HFFc6 (cell line): Measurements from ENCODE around the gene GSTM2. TPM values are rescaled to one million over a fixed set of nuclear protein-coding genes. Genes with fewer than 3 reads are reported as not detected.
A peak's percentile ranks its signal among the peaks of the same experiment; 100 is the strongest.
"Not testable (repeated sequence)": the region's sequence is repeated elsewhere in the genome, so short reads cannot be mapped to it uniquely, and the experiment has no call there.

Source experiments
- DNase-seq: peaks from one replicate; pipeline ENCODE4 v3.0.0-alpha.2; 2018
- H3K27ac Mint-ChIP-seq: 2 replicates; pipeline ENCODE4 v1.8.0; 2020; ENCODE audit warnings: mild to moderate bottlenecking, mixed read lengths
- H3K27me3 Mint-ChIP-seq: 2 replicates; pipeline ENCODE4 v1.8.0; 2021; ENCODE audit warnings: mild to moderate bottlenecking, moderate library complexity, mixed read lengths; ENCODE audit not compliant: insufficient read depth
- H3K36me3 Mint-ChIP-seq: 2 replicates; pipeline ENCODE4 v1.8.0; 2021; ENCODE audit warnings: low read depth, mixed read lengths
- H3K4me1 Mint-ChIP-seq: 2 replicates; pipeline ENCODE4 v1.8.0; 2020; ENCODE audit warnings: low read depth, mixed read lengths
- H3K4me3 Mint-ChIP-seq: 2 replicates; pipeline ENCODE4 v1.8.0; 2020; ENCODE audit warnings: mild to moderate bottlenecking, moderate library complexity, mixed read lengths
- H3K9me3 Mint-ChIP-seq: 2 replicates; pipeline ENCODE4 v1.8.0; 2020; ENCODE audit warnings: mild to moderate bottlenecking, mixed read lengths
- CTCF ChIP-seq: fragments of 200-600 bp; sonication (generic); IDR thresholded peaks from 2 replicates; pipeline ENCODE4 v1.5.0; 2021; ENCODE audit warnings: antibody characterized with exemption, mild to moderate bottlenecking
- total RNA-seq, 6 experiments: library from RNA; stranded (reverse); fragmentation: NEBNext Ultra II Directional; extraction: Animal tissue kit (Norgen Biotek cat#: 25700); gene quantifications; 2 replicates in 1 of 6; 3 replicates in 5 of 6; pipeline ENCODE4 v1.2.3, GENCODE V29; 2021

GSTM2 gene
- total RNA-seq, 6 experiments from 2014 or later, result 32.4 to 53.4 (median 46.1) TPM

DNA sequence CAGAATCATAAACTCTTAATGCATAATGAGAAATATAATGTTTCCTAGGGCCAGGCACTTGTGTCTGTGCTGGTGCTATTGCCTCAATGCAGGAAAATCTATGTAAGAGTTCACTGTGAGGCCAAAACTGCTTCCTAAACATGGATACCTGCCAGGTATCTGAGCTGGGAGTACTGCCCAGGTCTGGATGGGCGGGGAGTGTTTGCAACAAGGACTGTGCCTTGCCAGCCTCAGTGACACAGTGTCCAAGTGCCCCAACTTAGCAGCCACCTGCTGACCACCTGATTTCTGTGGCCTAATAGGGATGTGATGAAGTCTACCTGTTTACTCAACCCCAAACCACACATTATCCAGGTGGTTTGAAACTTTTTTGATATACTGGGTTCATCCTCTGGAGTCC, 17.5 kb downstream of the GSTM2 start:
- DNase-seq, H3K27me3 Mint-ChIP-seq, H3K4me1 Mint-ChIP-seq, H3K4me3 Mint-ChIP-seq, H3K27ac Mint-ChIP-seq, H3K9me3 Mint-ChIP-seq, H3K36me3 Mint-ChIP-seq: not testable (repeated sequence)

DNA sequence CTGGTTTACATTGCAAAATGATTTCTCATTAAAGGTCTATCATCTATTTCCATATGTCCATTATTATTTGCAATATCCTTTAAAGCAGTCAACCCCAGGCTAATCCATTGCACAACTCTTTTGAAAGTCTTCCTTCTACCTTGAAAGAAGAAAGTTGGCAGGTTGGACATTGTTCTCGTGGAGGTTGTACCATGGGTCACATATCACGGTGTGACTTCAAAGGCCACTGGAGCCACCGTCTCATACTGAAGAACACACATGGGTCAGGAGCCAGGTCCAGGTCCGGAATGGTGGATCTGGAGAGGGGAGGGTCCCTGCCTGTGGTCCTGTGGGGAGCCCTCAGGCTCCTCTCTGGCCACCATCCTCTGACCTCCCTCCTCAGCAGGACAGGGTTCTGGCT, 18.0 kb downstream of the GSTM2 start:
- H3K9me3 Mint-ChIP-seq, H3K27ac Mint-ChIP-seq, H3K4me1 Mint-ChIP-seq, H3K4me3 Mint-ChIP-seq, DNase-seq, H3K27me3 Mint-ChIP-seq, H3K36me3 Mint-ChIP-seq: not testable (repeated sequence)

DNA sequence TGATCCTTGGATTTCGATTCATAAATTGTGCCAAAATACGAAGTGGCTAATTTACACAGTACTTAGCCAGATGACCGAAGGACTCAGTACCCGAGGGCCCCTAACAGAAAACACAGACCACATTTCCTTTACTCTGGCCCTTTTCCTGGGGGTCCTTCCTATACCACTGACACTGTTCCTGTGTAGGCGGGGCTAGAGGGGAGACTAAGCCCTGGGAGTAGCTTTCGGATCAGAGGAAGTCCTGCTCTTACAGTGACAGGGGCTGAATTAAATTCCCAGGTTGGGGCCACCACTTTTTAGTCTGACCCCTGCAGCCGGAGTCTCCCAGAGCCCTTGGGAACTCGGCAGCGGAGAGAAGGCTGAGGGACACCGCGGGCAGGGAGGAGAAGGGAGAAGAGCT, 19.3 kb downstream of the GSTM2 start:
- not testable (repeated sequence) for H3K4me1 Mint-ChIP-seq, H3K27me3 Mint-ChIP-seq, H3K36me3 Mint-ChIP-seq, H3K9me3 Mint-ChIP-seq, DNase-seq
- Mint-ChIP-seq H3K27ac (peak overlapping the region; percentile 89), H3K4me3 (peak overlapping the region; percentile 86)

- Mint-ChIP-seq H3K9me3 (peaks cover 5% of the 10 kb centered on the region), H3K27ac (peak within 1 kb of the TSS; percentile 89), H3K36me3 (peaks cover 5% of the 10 kb centered on the region; the same call in 1 of the 2 replicates), H3K27me3 (peaks cover 6% of the 10 kb centered on the region), H3K4me1 (peaks cover 5% of the 10 kb centered on the region; the same call in 1 of the 2 replicates), H3K4me3 (peak within 1 kb of the TSS; percentile 86)
- peak; percentile 11 for DNase-seq
- peak; percentile 39 for TF ChIP-seq CTCF
These were observed 20.0 kb downstream of the GSTM2 start, which contains the start of gene GSTM1 for GRCh38 chr1:109687641-109688499. Gene GSTM1 (plus strand): TSS chr1:109687817. CDS start chr1:109687874, 57 bp downstream.

DNA sequence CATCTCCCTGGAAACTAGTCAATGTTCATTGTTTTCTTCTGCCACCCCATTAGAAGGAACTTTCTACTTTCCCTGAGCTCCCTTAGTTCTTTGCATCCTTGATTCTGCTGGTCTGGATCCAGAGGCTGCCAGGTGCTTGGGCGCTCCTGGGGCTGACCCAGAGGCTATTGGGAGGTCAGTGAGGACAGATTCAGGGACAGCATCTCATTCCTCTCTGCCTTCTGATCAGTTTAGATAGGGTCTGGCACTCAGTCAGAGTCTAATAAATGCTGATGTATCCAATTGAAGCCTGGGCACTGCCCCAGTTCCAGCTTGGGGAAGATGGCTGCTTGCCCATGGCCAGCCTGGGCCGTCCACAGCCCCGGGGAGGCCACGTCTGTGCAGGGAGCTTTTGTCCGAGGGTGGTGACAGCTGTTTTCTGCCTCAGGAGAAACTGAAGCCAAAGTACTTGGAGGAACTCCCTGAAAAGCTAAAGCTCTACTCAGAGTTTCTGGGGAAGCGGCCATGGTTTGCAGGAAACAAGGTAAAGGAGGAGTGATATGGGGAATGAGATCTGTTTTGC, 22.1 kb downstream of the GSTM2 start:
- peaks cover 3% of the 10 kb centered on the region; the same call in 1 of the 2 replicates for H3K36me3 Mint-ChIP-seq
- H3K4me1 Mint-ChIP-seq, result peaks cover 5% of the 10 kb centered on the region; the same call in 1 of the 2 replicates
- H3K27ac Mint-ChIP-seq, result no peak overlapping the region
- H3K27me3 Mint-ChIP-seq, result peaks cover 6% of the 10 kb centered on the region
- no peak for DNase-seq
- H3K4me3 Mint-ChIP-seq, result no peak overlapping the region
- no peak for TF ChIP-seq CTCF
- peaks cover 1% of the 10 kb centered on the region for H3K9me3 Mint-ChIP-seq

DNA sequence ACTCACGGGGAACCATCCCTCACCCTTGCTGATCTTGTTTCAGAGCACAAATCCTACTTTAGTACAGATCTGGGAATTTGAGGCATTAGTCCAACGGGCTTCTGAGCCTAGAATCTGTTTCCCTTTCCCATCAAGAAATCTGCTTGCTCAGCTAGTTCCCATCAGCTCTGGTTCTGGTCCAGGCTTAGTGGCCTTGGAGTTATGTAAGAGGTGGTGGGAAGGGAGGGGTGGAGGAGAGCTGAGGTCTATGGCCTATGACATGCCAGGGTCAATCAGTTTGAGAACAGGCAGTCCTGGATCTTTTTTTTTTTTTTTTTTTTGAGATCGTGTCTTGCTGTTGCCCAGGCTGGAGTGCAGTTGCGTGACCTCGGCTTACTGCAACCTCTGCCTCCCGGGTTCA, 23.9 kb downstream of the GSTM2 start:
- DNase-seq, result no peak
- Mint-ChIP-seq H3K4me1 (peaks cover 5% of the 10 kb centered on the region), H3K27me3 (peaks cover 6% of the 10 kb centered on the region), H3K36me3 (no peaks in the 10 kb centered on the region), H3K4me3 (no peak overlapping the region), H3K9me3 (no peaks in the 10 kb centered on the region), H3K27ac (no peak overlapping the region)
- no peak for TF ChIP-seq CTCF

- not testable (repeated sequence) for H3K4me3 Mint-ChIP-seq, H3K27me3 Mint-ChIP-seq, H3K9me3 Mint-ChIP-seq, H3K27ac Mint-ChIP-seq, H3K36me3 Mint-ChIP-seq, DNase-seq
- H3K4me1 Mint-ChIP-seq, result peaks cover 11% of the 10 kb centered on the region
These were observed 26.5 kb downstream of the GSTM2 start for GRCh38 chr1:109694400-109694799.

- H3K9me3 Mint-ChIP-seq, H3K36me3 Mint-ChIP-seq, H3K27ac Mint-ChIP-seq, DNase-seq, H3K4me3 Mint-ChIP-seq, H3K27me3 Mint-ChIP-seq: not testable (repeated sequence)
- peaks cover 11% of the 10 kb centered on the region for H3K4me1 Mint-ChIP-seq
These were observed 27.3 kb downstream of the GSTM2 start for GRCh38 chr1:109695138-109695537.
